HepG2 (cell line): ENCODE data around the gene EFNA4. TPM values are rescaled to one million over a fixed set of nuclear protein-coding genes. Genes with fewer than 3 reads are reported as not detected.
A peak's percentile ranks its signal among the peaks of the same experiment; 100 is the strongest.

Experiments
- ATAC-seq: fragments of 200-7000 bp; cut with Tn5 transposase; 3 replicates; pipeline ENCODE4 v1.9.1; 2020; ENCODE audit warnings: mild to moderate bottlenecking, moderate library complexity
- BruUV-seq: library from RNA; stranded (reverse); fragments of 400-500 nt; replicated peaks from 2 replicates; lab custom pipeline; 2021; lab: Mats Ljungman, UMichigan
- CTCF ChIA-PET: fragments of 300-600 bp; formaldehyde crosslinking; extraction: SDS; loops from one replicate; lab custom pipeline; 2021; ENCODE audit warnings: low total read pairs, inconsistent platforms, low intra/inter-chr PET ratio; lab: Yijun Ruan, JAX
- POLR2A ChIA-PET: fragments of 350-600 bp; sonication (Branson Sonifier 250); formaldehyde crosslinking; loops from one replicate; lab custom pipeline; 2020; ENCODE audit warnings: antibody characterized with exemption, inconsistent platforms; lab: Yijun Ruan, JAX
- DNase-seq: peaks from one replicate; pipeline ENCODE4 v3.0.0-alpha.2; 2015; ENCODE audit warnings: low spot score
- FAIRE-seq: peaks from 3 replicates; lab custom pipeline; 2011; peaks lifted over from hg19 to GRCh38; lab: Jason Lieb, UNC
- H2AFZ ChIP-seq: one replicate; pipeline ENCODE4 v1.6.1; 2011; ENCODE audit warnings: low read length, inconsistent platforms
- H3K27ac ChIP-seq: fragments of 300-600 bp; 3 replicates; pipeline ENCODE4 v1.8.0; 2011; ENCODE audit warnings: mixed run types, mild to moderate bottlenecking, mixed read lengths, low read length, inconsistent platforms; ENCODE audit not compliant: insufficient read depth; ENCODE audit errors: extremely low read length
- H3K27me3 ChIP-seq, 2 experiments: fragments of 200-600 bp in 1 of 2; 2 replicates in 1 of 2; 3 replicates in 1 of 2; pipeline versions ENCODE4 v1.6.0 to v1.8.0; 2011; ENCODE audit warnings: low read length in 2 of 2, mild to moderate bottlenecking in 2 of 2, moderate library complexity in 2 of 2, inconsistent platforms in 1 of 2; ENCODE audit not compliant: insufficient read depth in 2 of 2, control insufficient read depth in 1 of 2
- H3K36me3 ChIP-seq, 2 experiments: fragments of 200-600 bp in 1 of 2; replicated peaks in 1 of 2; 2 replicates in 1 of 2; 3 replicates in 1 of 2; pipeline versions ENCODE4 v1.5.1 to v1.8.0; 2011; ENCODE audit warnings: low read length in 2 of 2, inconsistent platforms in 1 of 2; ENCODE audit not compliant: insufficient read depth in 2 of 2, control insufficient read depth in 1 of 2
- H3K4me1 ChIP-seq: 2 replicates; pipeline ENCODE4 v1.5.1; 2012; ENCODE audit warnings: low read length, inconsistent platforms; ENCODE audit not compliant: insufficient read depth
- H3K4me2 ChIP-seq: 2 replicates; pipeline ENCODE4 v1.6.0; 2011; ENCODE audit warnings: low read depth, low read length, inconsistent platforms
- H3K4me3 ChIP-seq, 3 experiments: fragments of 200-600 bp in 1 of 3; sonication (generic), shearing (Covaris generic) in 1 of 3; replicated peaks in 1 of 3; 2 replicates each; pipeline ENCODE4 v1.5.1; 2011 to 2016; ENCODE audit warnings: low read length in 3 of 3, inconsistent platforms in 2 of 3, low read depth in 2 of 3, mild to moderate bottlenecking in 2 of 3, control low read depth in 1 of 3, mixed read lengths in 1 of 3; ENCODE audit not compliant: insufficient read depth in 1 of 3
- H3K79me2 ChIP-seq: one replicate; pipeline ENCODE4 v1.6.1; 2011; ENCODE audit warnings: low read length, inconsistent platforms; ENCODE audit not compliant: insufficient read depth
- H3K9ac ChIP-seq: 2 replicates; pipeline ENCODE4 v1.6.0; 2011; ENCODE audit warnings: mild to moderate bottlenecking, low read depth, low read length, inconsistent platforms; ENCODE audit not compliant: insufficient read depth
- H3K9me3 ChIP-seq: 2 replicates; pipeline ENCODE4 v1.5.1; 2012; ENCODE audit warnings: mild to moderate bottlenecking, low read length
- H4K20me1 ChIP-seq: 2 replicates; pipeline ENCODE4 v1.6.0; 2011; ENCODE audit warnings: inconsistent platforms, mild to moderate bottlenecking, low read length, moderate library complexity; ENCODE audit not compliant: insufficient read depth
- BRCA1 ChIP-seq: sonication (generic); formaldehyde crosslinking; IDR thresholded peaks from 2 replicates; pipeline ENCODE4 v1.4.0; 2020; ENCODE audit warnings: missing genetic modification reagents
- HDAC1 ChIP-seq: sonication (generic); formaldehyde crosslinking; IDR thresholded peaks from 2 replicates; pipeline ENCODE4 v1.5.1; 2020; ENCODE audit warnings: mild to moderate bottlenecking, missing genetic modification reagents
- IRF2 ChIP-seq: IDR thresholded peaks from 2 replicates; pipeline ENCODE4 v1.6.1; 2018; ENCODE audit warnings: missing genetic modification reagents, missing compliant biosample characterization
- ISL2 ChIP-seq: sonication (generic); formaldehyde crosslinking; IDR thresholded peaks from 2 replicates; pipeline ENCODE4 v1.5.0; 2020; ENCODE audit warnings: missing genetic modification reagents
- KDM2A ChIP-seq: sonication (generic); formaldehyde crosslinking; IDR thresholded peaks from 2 replicates; pipeline ENCODE4 v1.4.0; 2020; ENCODE audit warnings: low read depth, missing genetic modification reagents, borderline replicate concordance
- MBNL3 ChIP-seq: fragments of 250-450 bp; sonication (Bioruptor Pico); conservative IDR thresholded peaks from 2 replicates; pipeline ENCODE4 v1.8.0; 2022; ENCODE audit warnings: mild to moderate bottlenecking, inconsistent platforms
- SAP130 ChIP-seq: IDR thresholded peaks from 2 replicates; pipeline ENCODE4 v1.6.1; 2016; ENCODE audit warnings: low read depth
- SOX13 ChIP-seq, 3 experiments: fragments of 450-650 bp in 1 of 3; sonication (generic) in 1 of 3; formaldehyde crosslinking in 1 of 3; IDR thresholded peaks in 2 of 3; conservative IDR thresholded peaks in 1 of 3; 2 replicates each; pipeline versions ENCODE4 v1.5.0 to v1.6.1; 2016 to 2020; ENCODE audit warnings: antibody characterized with exemption in 1 of 3, mild to moderate bottlenecking in 1 of 3, missing compliant biosample characterization in 1 of 3, missing genetic modification reagents in 1 of 3, moderate library complexity in 1 of 3
- TP53 ChIP-seq: sonication (generic); formaldehyde crosslinking; conservative IDR thresholded peaks from 2 replicates; pipeline ENCODE4 v1.4.0; 2020; ENCODE audit warnings: missing genetic modification reagents
- TRAFD1 ChIP-seq: sonication (generic); formaldehyde crosslinking; IDR thresholded peaks from 2 replicates; pipeline ENCODE4 v1.5.1; 2020; ENCODE audit warnings: missing genetic modification reagents, mild to moderate bottlenecking, borderline replicate concordance
- ZBTB37 ChIP-seq: sonication (generic); formaldehyde crosslinking; IDR thresholded peaks from 2 replicates; pipeline ENCODE4 v1.4.0; 2020; ENCODE audit warnings: mild to moderate bottlenecking, missing genetic modification reagents
- ZFX ChIP-seq: sonication (generic); formaldehyde crosslinking; IDR thresholded peaks from 2 replicates; pipeline ENCODE4 v1.4.0; 2020; ENCODE audit warnings: mild to moderate bottlenecking, low read depth, missing genetic modification reagents, moderate library complexity
- ZFY ChIP-seq: sonication (generic); formaldehyde crosslinking; IDR thresholded peaks from 2 replicates; pipeline ENCODE4 v1.4.0; 2020; ENCODE audit warnings: missing genetic modification reagents
- ZNF660 ChIP-seq: sonication (generic); formaldehyde crosslinking; IDR thresholded peaks from 2 replicates; pipeline ENCODE4 v1.5.1; 2020; ENCODE audit warnings: mild to moderate bottlenecking, low read depth, missing genetic modification reagents, borderline replicate concordance
- ZNF790 ChIP-seq: sonication (generic); formaldehyde crosslinking; IDR thresholded peaks from 2 replicates; pipeline ENCODE4 v1.8.0; 2022; ENCODE audit warnings: missing genetic modification reagents, mild to moderate bottlenecking, borderline replicate concordance
- ZSCAN25 ChIP-seq: sonication (generic); formaldehyde crosslinking; IDR thresholded peaks from 2 replicates; pipeline ENCODE4 v1.8.0; 2022; ENCODE audit warnings: mild to moderate bottlenecking, missing genetic modification reagents
- ZSCAN30 ChIP-seq: sonication (generic); formaldehyde crosslinking; IDR thresholded peaks from 2 replicates; pipeline ENCODE4 v1.5.0; 2020; ENCODE audit warnings: mild to moderate bottlenecking, missing genetic modification reagents
- WGBS: methylation state at CpG from one replicate; pipeline ENCODE4 v1.1.6; 2017; ENCODE audit warnings: low lambda C conversion rate; 5-methylcytosine and 5-hydroxymethylcytosine counted together
- in situ Hi-C: cut with HindIII; loops from 2 replicates; pipeline ENCODE4 v1.10.0; 2017; ENCODE audit warnings: low pct_unique_long_range_greater_than_20kb; ENCODE audit not compliant: extremely low pct_ligation_motif_present
- intact Hi-C: fragments of 100-400 bp; cut with micrococcal nuclease; formaldehyde crosslinking; loops from one replicate; pipeline ENCODE4 v1.10.0; 2022; ENCODE audit not compliant: unreplicated experiment
- polyA plus RNA-seq, 8 experiments: library from polyadenylated mRNA; depleted of rRNA in 3 of 8; stranded (reverse) in 7 of 8; unstranded in 1 of 8; fragments of >200 nt; fragmentation: Illumina TruSeq in 4 of 8; extraction: Trizol in 4 of 8; gene quantifications; 2 replicates each; pipeline versions ENCODE4 v1.2.1 to v1.2.3, GENCODE V29; 2011 to 2016; ENCODE audit warnings: low read depth in 4 of 8, missing spikeins in 1 of 8, mixed read lengths in 1 of 8; ENCODE audit not compliant: insufficient read depth in 1 of 8
- total RNA-seq, 5 experiments: library from RNA; depleted of rRNA; stranded (reverse); fragments of >200 nt; fragmentation: Illumina TruSeq; extraction: Trizol; gene quantifications; 2 replicates each; pipeline ENCODE4 v1.2.3, GENCODE V29; 2016; ENCODE audit warnings: low read depth in 1 of 5

Gene EFNA4
- total and polyA plus RNA-seq, 2 of the 13 experiments (the other 11 are each of a cell fraction or from before 2014, with no cell fraction given), result 12.0 to 17.2 TPM

- Histone ChIP-seq H4K20me1 (no peaks in the 10 kb centered on the region), H3K27me3 (no peaks in the 10 kb centered on the region; a peak in 1 of 5 replicates), H3K79me2 (no peaks in the 10 kb centered on the region), H3K36me3 (no peaks in the 10 kb centered on the region), H3K4me2 (peak overlapping the region; percentile 75), H2AFZ (no peak overlapping the region), H3K4me3 (peak overlapping the region in 2 of 3 experiments; percentile 23 to 54; a peak in 2 of 6 replicates), H3K27ac (peak overlapping the region; percentile 0), H3K4me1 (peaks cover 53% of the 10 kb centered on the region), H3K9me3 (no peaks in the 10 kb centered on the region), H3K9ac (no peak overlapping the region)
- ChIA-PET POLR2A (interaction anchor here (1.0 to 1.4 kb wide), 2 partner anchors 31 to 36 kb away, joined by 3 read pairs; no protein-coding TSS in a partner anchor), CTCF (interaction anchor here (1.0 to 6.6 kb wide), 4 partner anchors 31 to 73 kb away, joined by 3 to 165 read pairs (median 13); partner anchors contain the start of genes DPM3 and SLC50A1)
- in situ Hi-C loops (loop anchor here (5.0 kb wide), 2 partner anchors 33 to 73 kb away; partner anchors contain the start of gene EFNA1), intact Hi-C loops (loop anchor here (1.0 to 5.0 kb wide), 4 partner anchors 33 to 73 kb away; partner anchors contain the start of genes DPM3, EFNA1 and SLC50A1)
- DNase-seq, result peak; percentile 46
- peak; percentile 54 for ATAC-seq
- WGBS, result 0% methylated on average over 3 of the region's 13 CpGs
- no TSS peak for BruUV-seq
- no peak for FAIRE-seq
- TF ChIP-seq ZFY (CRISPR knock-in tag) (0 out of 2 replicates have a peak, but pooled peaks have one; percentile 28), SOX13 (IDR thresholded peaks at IDR 0.05) (no peak), SOX13 (CRISPR knock-in tag; conservative IDR thresholded peaks at IDR 0.05 in 1 of 2, IDR thresholded peaks at IDR 0.05 in 1 of 2) (0 out of 4 replicates have a peak, but pooled peaks of 1 of the 2 experiments have one; percentile 6), ZFX (CRISPR knock-in tag) (peak; percentile 27), BRCA1 (CRISPR knock-in tag) (0 out of 2 replicates have a peak, but pooled peaks have one; percentile 35), ISL2 (CRISPR knock-in tag) (0 out of 2 replicates have a peak, but pooled peaks have one; percentile 19), ZNF660 (no peak), KDM2A (CRISPR knock-in tag) (peak; percentile 35; the same call in 1 of the 2 replicates), TP53 (CRISPR knock-in tag) (no peak), SAP130 (CRISPR knock-in tag) (peak; percentile 37; the same call in 1 of the 2 replicates), ZBTB37 (CRISPR knock-in tag) (no peak), TRAFD1 (0 out of 2 replicates have a peak, but pooled peaks have one; percentile 53), HDAC1 (CRISPR knock-in tag) (peak; percentile 55), ZSCAN25 (0 out of 2 replicates have a peak, but pooled peaks have one; percentile 13), ZNF790 (0 out of 2 replicates have a peak, but pooled peaks have one; percentile 53), MBNL3 (CRISPR knock-in tag) (no peak), IRF2 (CRISPR knock-in tag) (no peak), ZSCAN30 (CRISPR knock-in tag) (no peak)
Measured at GRCh38 chr1:155093911-155094621, 30.5 kb downstream of the EFNA4 start.
